GM21786 (cell line): ENCODE measurements around the gene MLLT10.

ENCODE experiments used
- ATAC-seq: cut with Tn5 transposase; IDR thresholded peaks from one replicate; pipeline ENCODE4 v1.9.1; 2021; ENCODE audit not compliant: unreplicated experiment

Gene MLLT10

GRCh38 chr10:21533467-21534279 is at the start of gene MLLT10:
Gene MLLT10 (plus strand): TSS chr10:21534232. CDS start chr10:21534645, 413 bp downstream.
- ATAC-seq = peak; percentile 84

- no peak for ATAC-seq
Observed at GRCh38 chr10:21487416-21488180, 46.4 kb upstream of the MLLT10 start.

- ATAC-seq = no peak
Observed at GRCh38 chr10:21488246-21488956, 45.6 kb upstream of the MLLT10 start.

GRCh38 chr10:21488957-21489446 is 45.0 kb upstream of the MLLT10 start:
- no peak for ATAC-seq

- ATAC-seq = no peak
Observed at GRCh38 chr10:21490028-21490710, 43.9 kb upstream of the MLLT10 start.

GRCh38 chr10:21490711-21491105 is 43.3 kb upstream of the MLLT10 start:
- no peak for ATAC-seq

- no peak for ATAC-seq
Observed at GRCh38 chr10:21492421-21492820, 41.6 kb upstream of the MLLT10 start.

- no peak for ATAC-seq
Observed at GRCh38 chr10:21493784-21494183, 40.2 kb upstream of the MLLT10 start.

- ATAC-seq = no peak
Observed at GRCh38 chr10:21494191-21495001, 39.6 kb upstream of the MLLT10 start.

- ATAC-seq = no peak
Observed at GRCh38 chr10:21495002-21495751, 38.9 kb upstream of the MLLT10 start.

- peak; percentile 69 for ATAC-seq
Observed at GRCh38 chr10:21495752-21496342, 38.2 kb upstream of the MLLT10 start.

GRCh38 chr10:21496343-21497176 is 37.5 kb upstream of the MLLT10 start:
- ATAC-seq = peak; percentile 47

- ATAC-seq = no peak
Observed at GRCh38 chr10:21497177-21497807, 36.7 kb upstream of the MLLT10 start.

- ATAC-seq = no peak
Observed at GRCh38 chr10:21498377-21498776, 35.7 kb upstream of the MLLT10 start.

GRCh38 chr10:21498986-21499385 is 35.0 kb upstream of the MLLT10 start:
- ATAC-seq = no peak

- ATAC-seq = no peak
Observed at GRCh38 chr10:21499701-21500577, 34.1 kb upstream of the MLLT10 start.

GRCh38 chr10:21500578-21500910 is 33.5 kb upstream of the MLLT10 start:
- ATAC-seq = no peak
